ENCODE results near the gene CEBPZOS. TPM values are rescaled to one million over a fixed set of nuclear protein-coding genes. Genes with fewer than 3 reads are reported as not detected.

Gene CEBPZOS
- total RNA-seq = 10 to 100 TPM; 54.2 to 68.2 (median 60.3) TPM
- polyA plus RNA-seq = 100 to 1,000 TPM in 1 of 2 donors, 10 to 100 TPM in 1; 27.3 to 190 TPM
- long read RNA-seq, donor 1, transcript CEBPZOS-204 (5 exons, 3,158 nt) = major isoform, 8 of 17 reads
- long read RNA-seq, donor 1, partial matches to known transcripts = 1 of 17 reads
- long read RNA-seq, donor 1, other reads (novel, unspliced or antisense) = 7 of 17 reads
- long read RNA-seq, donor 2, transcript CEBPZOS-204 (5 exons, 3,158 nt) = major isoform, 14 of 32 reads
- long read RNA-seq, donor 2, partial matches to known transcripts = 1 of 32 reads
- long read RNA-seq, donor 2, other reads (novel, unspliced or antisense) = 15 of 32 reads
- long read RNA-seq, donor 3, partial matches to known transcripts = 0 of 5 reads
- long read RNA-seq, donor 3, other reads (novel, unspliced or antisense) = 3 of 5 reads

- Histone ChIP-seq H3K4me1 (peaks cover 2 to 26% (median 17%) of the 10 kb centered on the region in 9 donors), H3K36me3 (peaks cover 0 to 20% (median 7%) of the 10 kb centered on the region in 9 donors), H3K27me3 (no peaks in the 10 kb centered on the region), H3K4me3 (peak within 1 kb of the TSS; percentile 67 to 94 (median 80)), H3K27ac (peak within 1 kb of the TSS; percentile 33 to 94 (median 88)), H3K9me3 (no peaks in the 10 kb centered on the region)
- WGBS, 2 donors = 0 to 1% methylated on average over 72 of the region's 72 CpGs
- ATAC-seq (peak; percentile 93 to 96 (median 94)), DNase-seq (peak; percentile 86 to 88)
- intact Hi-C loops (cut with DNase I) = loop anchor here in 2 of 10 donors (5.0 kb wide), 2 partner anchors 39 to 44 kb away; partner anchors contain the start of gene EIF2AK2 (in 1 of the 2)
- TF ChIP-seq CTCF (IDR thresholded peaks at IDR 0.05) = no peak
Measured at GRCh38 chr2:37196320-37197195, at the start of gene CEBPZOS. Gene CEBPZOS (plus strand): TSS chr2:37196496. CDS start chr2:37199705, 3,209 bp downstream.

DNA sequence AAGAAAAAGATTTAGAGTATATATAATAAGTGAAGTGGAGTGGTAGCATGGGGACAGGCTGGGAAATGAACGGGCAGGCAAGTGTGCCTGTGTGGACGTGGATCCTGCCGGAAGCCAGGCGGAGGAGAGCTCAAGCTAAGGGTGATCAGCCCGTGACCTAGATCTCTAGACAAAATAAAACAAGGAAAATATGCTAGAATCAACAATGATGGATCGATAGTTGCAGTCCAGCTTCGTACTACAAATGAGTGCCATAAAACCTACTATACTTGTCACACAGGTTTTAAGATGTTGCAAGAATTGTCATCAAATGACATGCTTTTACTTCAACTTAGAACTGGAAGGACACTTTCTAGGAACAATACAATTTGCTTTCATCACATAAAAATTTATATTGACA is 48.0 kb upstream of the CEBPZOS start:
- ATAC-seq (no peak), DNase-seq (no peak)
- H3K36me3 ChIP-seq = peaks cover 0 to 80% (median 41%) of the 10 kb centered on the region in 9 donors
- WGBS, 2 donors = 97 to 98% methylated on average over 7 of the region's 7 CpGs
- no peak overlapping the region for H3K27ac ChIP-seq
- H3K4me1 ChIP-seq = peaks cover 0 to 36% (median 8%) of the 10 kb centered on the region in 9 donors
- H3K9me3 ChIP-seq = no peaks in the 10 kb centered on the region
- H3K4me3 ChIP-seq = no peak overlapping the region
- intact Hi-C loops (cut with DNase I) = no loop called here
- H3K27me3 ChIP-seq = no peaks in the 10 kb centered on the region
- no peak for TF ChIP-seq CTCF (IDR thresholded peaks at IDR 0.05)

DNA sequence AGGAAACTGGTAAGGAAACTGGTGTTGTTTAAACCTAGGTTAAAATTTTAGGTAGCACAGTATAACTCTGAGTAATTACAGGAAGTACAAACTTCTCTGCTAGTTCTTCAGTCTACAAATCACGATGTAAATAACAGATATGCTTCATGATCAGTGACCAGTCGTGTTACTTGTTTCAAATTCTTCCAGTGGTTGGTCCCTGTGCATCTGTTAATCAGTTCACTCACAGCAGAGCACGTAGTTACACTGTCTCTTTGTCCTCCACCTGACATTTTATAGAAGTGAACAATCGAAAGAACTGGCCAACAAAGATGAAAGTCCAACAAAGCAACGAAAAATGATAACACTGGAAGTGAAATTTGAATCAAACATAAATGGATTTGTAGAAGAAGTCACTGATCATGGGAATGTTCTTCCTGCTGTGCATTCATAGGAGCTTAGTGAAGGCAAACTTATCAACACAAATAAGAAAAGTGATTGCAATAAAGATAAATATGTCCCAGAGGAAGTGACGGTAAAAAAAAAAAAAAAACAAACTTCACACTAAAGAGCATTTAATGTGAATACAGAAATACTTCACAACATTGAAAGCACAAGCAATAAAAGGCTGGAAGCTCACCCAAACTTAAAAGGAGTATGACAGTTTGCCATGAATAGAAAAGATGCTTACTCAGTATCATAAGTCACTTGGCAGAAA is 46.5 kb upstream of the CEBPZOS start:
- no peaks in the 10 kb centered on the region for H3K9me3 ChIP-seq
- ATAC-seq (no peak), DNase-seq (no peak)
- H3K4me3 ChIP-seq = no peak overlapping the region
- H3K4me1 ChIP-seq = peaks cover 0 to 48% (median 10%) of the 10 kb centered on the region in 9 donors
- H3K27ac ChIP-seq = no peak overlapping the region
- intact Hi-C loops (cut with DNase I) = loop anchor here in 1 of 10 donors (5.0 kb wide), 1 partner anchor 48 kb away; the partner anchor contains the start of gene CEBPZOS
- peaks cover 0 to 74% (median 33%) of the 10 kb centered on the region in 9 donors for H3K36me3 ChIP-seq
- 50 to 52% methylated on average over 6 of the region's 6 CpGs for WGBS, 2 donors
- H3K27me3 ChIP-seq = no peaks in the 10 kb centered on the region
- no peak for TF ChIP-seq CTCF (IDR thresholded peaks at IDR 0.05)

Data from heart right ventricle (tissue), 16 donors.